HEK293 (cell line): ENCODE measurements around the gene LSM3.

Source experiments
- ATF2 ChIP-seq: fragments of 450-650 bp; formaldehyde crosslinking; IDR thresholded peaks from 2 replicates; pipeline ENCODE4 v1.5.1; 2016; ENCODE audit warnings: missing biosample characterization, missing genetic modification characterization, low read depth
- CTCF ChIP-seq: fragments of 450-650 bp; formaldehyde crosslinking; IDR thresholded peaks from 2 replicates; pipeline ENCODE4 v1.5.1; 2016; ENCODE audit warnings: missing biosample characterization, missing genetic modification characterization
- HOXA7 ChIP-seq: sonication (generic); formaldehyde crosslinking; IDR thresholded peaks from 2 replicates; pipeline ENCODE4 v1.8.1; 2022; ENCODE audit warnings: missing genetic modification reagents, borderline replicate concordance
- INSM2 ChIP-seq: fragments of 450-650 bp; formaldehyde crosslinking; IDR thresholded peaks from 2 replicates; pipeline ENCODE4 v1.5.1; 2016; ENCODE audit warnings: missing biosample characterization, missing genetic modification characterization
- PATZ1 ChIP-seq: fragments of 450-650 bp; formaldehyde crosslinking; IDR thresholded peaks from 2 replicates; pipeline ENCODE4 v1.5.1; 2016; ENCODE audit warnings: missing biosample characterization, missing genetic modification characterization
- PBX3 ChIP-seq: sonication (generic); formaldehyde crosslinking; IDR thresholded peaks from 2 replicates; pipeline ENCODE4 v1.8.1; 2022; ENCODE audit warnings: mild to moderate bottlenecking, moderate library complexity, missing genetic modification reagents
- PRDM10 ChIP-seq: fragments of 450-650 bp; formaldehyde crosslinking; IDR thresholded peaks from 2 replicates; pipeline ENCODE4 v1.5.1; 2016; ENCODE audit warnings: missing biosample characterization, missing genetic modification characterization
- SP2 ChIP-seq: fragments of 450-650 bp; formaldehyde crosslinking; IDR thresholded peaks from 2 replicates; pipeline ENCODE4 v1.5.1; 2016; ENCODE audit warnings: missing biosample characterization, missing genetic modification characterization
- ZBTB8A ChIP-seq: fragments of 450-650 bp; formaldehyde crosslinking; IDR thresholded peaks from 2 replicates; pipeline ENCODE4 v1.5.1; 2016; ENCODE audit warnings: missing biosample characterization, missing genetic modification characterization
- ZNF121 ChIP-seq: fragments of 450-650 bp; formaldehyde crosslinking; IDR thresholded peaks from 2 replicates; pipeline ENCODE4 v1.5.1; 2016; ENCODE audit warnings: missing biosample characterization, missing genetic modification characterization
- ZNF23 ChIP-seq: fragments of 450-650 bp; formaldehyde crosslinking; IDR thresholded peaks from 2 replicates; pipeline ENCODE4 v1.5.1; 2016; ENCODE audit warnings: missing biosample characterization, missing genetic modification characterization, borderline replicate concordance
- ZNF24 ChIP-seq: fragments of 450-650 bp; formaldehyde crosslinking; IDR thresholded peaks from 2 replicates; pipeline ENCODE4 v1.5.1; 2016; ENCODE audit warnings: missing biosample characterization, missing genetic modification characterization
- ZNF324 ChIP-seq: fragments of 450-650 bp; formaldehyde crosslinking; IDR thresholded peaks from 2 replicates; pipeline ENCODE4 v1.5.1; 2016; ENCODE audit warnings: missing biosample characterization, missing genetic modification characterization
- ZNF639 ChIP-seq: fragments of 450-650 bp; formaldehyde crosslinking; IDR thresholded peaks from 2 replicates; pipeline ENCODE4 v1.5.1; 2016; ENCODE audit warnings: missing biosample characterization, missing genetic modification characterization

- no peak for TF ChIP-seq ATF2 (tag by site-specific recombination)
- no peak for TF ChIP-seq CTCF (tag by site-specific recombination)
- TF ChIP-seq ZNF24 (tag by site-specific recombination): no peak
- no peak for TF ChIP-seq HOXA7 (CRISPR knock-in tag)
- no peak for TF ChIP-seq ZNF639
- TF ChIP-seq PRDM10 (tag by site-specific recombination): no peak
- no peak for TF ChIP-seq ZNF121 (tag by site-specific recombination)
- TF ChIP-seq PATZ1 (tag by site-specific recombination): no peak
- no peak for TF ChIP-seq ZNF23 (tag by site-specific recombination)
- TF ChIP-seq PBX3 (CRISPR knock-in tag): no peak
- TF ChIP-seq ZBTB8A (tag by site-specific recombination): no peak
- no peak for TF ChIP-seq SP2 (tag by site-specific recombination)
- TF ChIP-seq INSM2 (tag by site-specific recombination): no peak
- no peak for TF ChIP-seq ZNF324
Observed at GRCh38 chr3:14239940-14240339, 61.3 kb downstream of the LSM3 start.
